ENCODE measurements around the gene TMEM161A. TPM values are rescaled to one million over a fixed set of nuclear protein-coding genes. Genes with fewer than 3 reads are reported as not detected.
A peak's percentile ranks its signal among the peaks of the same experiment; 100 is the strongest.

The TMEM161A gene
- total and polyA plus RNA-seq, 2 of the 13 experiments (the other 11 are each of a cell fraction or from before 2014, with no cell fraction given) = 25.9 to 31.4 TPM

- TF ChIP-seq DNMT1 (CRISPR knock-in tag; IDR thresholded peaks at IDR 0.05) = no peak
- 0 out of 2 replicates have a peak, but pooled peaks have one; percentile 6 for TF ChIP-seq ZNF646 (CRISPR knock-in tag; IDR thresholded peaks at IDR 0.05)
- TF ChIP-seq DZIP1 (CRISPR knock-in tag; IDR thresholded peaks at IDR 0.05) = no peak
- TF ChIP-seq ZNF501 (CRISPR knock-in tag; IDR thresholded peaks at IDR 0.05) = no peak
- TF ChIP-seq RBM39 (IDR thresholded peaks at IDR 0.05; ENCODE audit: low read depth, low read length, poor library complexity, severe bottlenecking) = no peak
- TF ChIP-seq REST (IDR thresholded peaks at IDR 0.05; ENCODE audit: borderline replicate concordance in 1 of 2, low read depth in 1 of 2, low read length in 2 of 2) = no peak
- no peak for TF ChIP-seq HBP1 (CRISPR knock-in tag; IDR thresholded peaks at IDR 0.05; ENCODE audit: low read depth)
- TF ChIP-seq ERF (CRISPR knock-in tag; IDR thresholded peaks at IDR 0.05) = peak; percentile 70; the same call in 1 of the 2 replicates
- peak; percentile 40; the same call in 1 of the 2 replicates for TF ChIP-seq ZBTB46 (CRISPR knock-in tag; IDR thresholded peaks at IDR 0.05; ENCODE audit: borderline replicate concordance)
- TF ChIP-seq HNF4A (CRISPR knock-in tag; IDR thresholded peaks at IDR 0.05) = peak; percentile 27; the same call in 1 of the 2 replicates
- no peak for TF ChIP-seq ZSCAN12 (CRISPR knock-in tag; IDR thresholded peaks at IDR 0.05)
Measured at GRCh38 chr19:19171821-19172532, 33.7 kb upstream of the TMEM161A start (continued).
